Adrenal gland (tissue), 5 donors: ENCODE results near the gene HTR2B.

ENCODE experiments used
- CTCF ChIP-seq, 6 experiments: fragments of 450-650 bp in 4 of 6; fragments of 200-600 bp in 2 of 6; sonication (generic) in 1 of 6; IDR thresholded peaks; 1 replicate in 5 of 6; 2 replicates in 1 of 6; pipeline versions ENCODE4 v1.5.1 to v1.8.0; 2016 to 2021; ENCODE audit warnings: antibody characterized with exemption in 6 of 6, mild to moderate bottlenecking in 2 of 6, moderate library complexity in 1 of 6
- POLR2A ChIP-seq, 2 donors: fragments of 450-650 bp; IDR thresholded peaks; one replicate each; pipeline ENCODE4 v1.6.1; 2017; ENCODE audit warnings: antibody characterized with exemption in 2 of 2, mild to moderate bottlenecking in 2 of 2, moderate library complexity in 1 of 2
- donor health status: DM: no; HTN: no; CAD: no.

GRCh38 chr2:231126123-231126522, 1.3 kb upstream of the HTR2B start:
- TF ChIP-seq CTCF (IDR thresholded peaks at IDR 0.05) (no peak), POLR2A (IDR thresholded peaks at IDR 0.05) (no peak)
